Mesodermal cell (in vitro differentiated cells): Measurements from ENCODE around the gene SUMO3.

Experiments used
- H3K27ac ChIP-seq: 2 replicates; pipeline ENCODE4 v1.7.0; 2013; ENCODE audit warnings: mild to moderate bottlenecking, low read depth, low read length, moderate library complexity; ENCODE audit not compliant: severe bottlenecking
- H3K36me3 ChIP-seq: 2 replicates; pipeline ENCODE4 v1.7.1; 2013; ENCODE audit warnings: mild to moderate bottlenecking, low read length, moderate library complexity; ENCODE audit not compliant: control insufficient read depth, insufficient read depth
- H3K4me1 ChIP-seq: one replicate; pipeline ENCODE4 v1.7.1; 2013; ENCODE audit warnings: mild to moderate bottlenecking, low read length; ENCODE audit not compliant: insufficient read depth, control insufficient read depth, poor library complexity, severe bottlenecking
- H3K4me3 ChIP-seq: 2 replicates; pipeline ENCODE4 v1.7.0; 2013; ENCODE audit warnings: low read length, control low read depth, mild to moderate bottlenecking; ENCODE audit not compliant: insufficient read depth, poor library complexity, severe bottlenecking; ENCODE audit errors: extremely low read depth
- H3K9me3 ChIP-seq: 2 replicates; pipeline ENCODE4 v1.7.1; 2013; ENCODE audit warnings: mild to moderate bottlenecking, low read length, moderate library complexity; ENCODE audit not compliant: control insufficient read depth
- WGBS, 2 experiments: methylation state at CpG; one replicate each; pipeline ENCODE4 v1.1.5; 2013; ENCODE audit warnings: missing lambda C conversion rate in 2 of 2; ENCODE audit not compliant: insufficient coverage in 2 of 2; 5-methylcytosine and 5-hydroxymethylcytosine counted together

The SUMO3 gene

GRCh38 chr21:44785620-44786335 is 32.1 kb downstream of the SUMO3 start:
- H3K4me1 ChIP-seq = no peaks in the 10 kb centered on the region
- H3K27ac ChIP-seq = no peak overlapping the region
- peaks cover 8% of the 10 kb centered on the region for H3K9me3 ChIP-seq
- H3K36me3 ChIP-seq = peaks cover 65% of the 10 kb centered on the region
- 92 to 93% methylated on average over 9 to 11 of the region's 13 CpGs for WGBS, 2 experiments
- H3K4me3 ChIP-seq = no peak overlapping the region

DNA sequence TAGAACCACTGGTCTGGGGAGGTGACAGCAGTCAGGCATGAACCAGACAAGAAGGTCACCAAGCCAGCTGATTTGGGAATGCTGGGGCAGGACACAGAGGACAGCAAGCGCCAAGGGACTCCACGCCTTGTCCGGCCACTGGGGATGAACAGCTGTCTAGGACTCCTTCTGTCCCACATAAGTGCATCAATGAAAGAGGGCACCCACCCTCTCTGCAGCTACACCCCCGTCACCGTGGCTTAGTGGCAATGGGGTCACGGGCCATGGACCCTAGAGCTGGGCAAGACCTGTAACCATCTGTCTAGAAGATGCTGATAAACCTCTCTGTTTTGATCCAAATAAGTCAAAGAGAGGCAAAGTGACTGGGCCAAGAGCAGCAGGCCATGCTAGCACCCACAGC is 33.1 kb downstream of the SUMO3 start:
- peaks cover 8% of the 10 kb centered on the region for H3K9me3 ChIP-seq
- no peaks in the 10 kb centered on the region for H3K4me1 ChIP-seq
- H3K27ac ChIP-seq = no peak overlapping the region
- no peak overlapping the region for H3K4me3 ChIP-seq
- peaks cover 67% of the 10 kb centered on the region for H3K36me3 ChIP-seq
- 97 to 100% methylated on average over 6 of the region's 6 CpGs for whole genome bisulfite sequencing, 2 experiments

DNA sequence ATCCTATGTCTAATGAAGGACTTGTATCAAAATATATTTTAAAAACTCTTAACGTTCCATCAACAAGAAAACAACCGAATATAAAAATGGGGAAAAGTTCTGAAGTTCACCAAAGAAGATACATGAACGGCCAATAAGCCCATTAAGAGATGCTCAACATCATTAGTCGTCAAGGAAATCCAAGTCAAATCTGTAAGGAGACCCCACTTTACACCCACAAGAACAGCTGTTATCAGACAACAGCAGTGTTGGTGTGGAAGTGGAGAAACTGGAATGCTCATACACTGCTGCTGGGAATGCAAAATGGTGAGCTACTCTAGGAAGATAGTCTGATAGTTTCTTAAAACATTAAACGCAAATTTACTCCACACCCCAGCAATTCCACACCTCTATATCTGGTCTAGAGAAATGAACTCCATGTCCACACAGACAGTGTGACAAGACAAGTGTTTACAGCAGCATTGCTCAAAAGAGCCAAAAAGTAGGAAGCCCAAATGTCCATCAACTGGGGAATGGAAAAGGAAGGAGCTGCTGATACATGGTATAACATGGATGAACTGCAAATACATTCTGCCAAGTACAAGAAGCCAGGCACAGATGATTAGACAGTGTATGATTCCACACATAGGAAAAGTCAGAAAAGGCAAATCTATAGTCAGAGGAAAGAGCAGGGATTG is 34.7 kb downstream of the SUMO3 start:
- H3K9me3 ChIP-seq = peaks cover 8% of the 10 kb centered on the region
- H3K27ac ChIP-seq = no peak overlapping the region
- peaks cover 9% of the 10 kb centered on the region for H3K4me1 ChIP-seq
- H3K36me3 ChIP-seq = peaks cover 64% of the 10 kb centered on the region
- WGBS, 2 experiments = 40% methylated on average over 1 of the region's 5 CpGs; no CpG with 5 or more reads in 1 of the 2 experiments
- H3K4me3 ChIP-seq = no peak overlapping the region

DNA sequence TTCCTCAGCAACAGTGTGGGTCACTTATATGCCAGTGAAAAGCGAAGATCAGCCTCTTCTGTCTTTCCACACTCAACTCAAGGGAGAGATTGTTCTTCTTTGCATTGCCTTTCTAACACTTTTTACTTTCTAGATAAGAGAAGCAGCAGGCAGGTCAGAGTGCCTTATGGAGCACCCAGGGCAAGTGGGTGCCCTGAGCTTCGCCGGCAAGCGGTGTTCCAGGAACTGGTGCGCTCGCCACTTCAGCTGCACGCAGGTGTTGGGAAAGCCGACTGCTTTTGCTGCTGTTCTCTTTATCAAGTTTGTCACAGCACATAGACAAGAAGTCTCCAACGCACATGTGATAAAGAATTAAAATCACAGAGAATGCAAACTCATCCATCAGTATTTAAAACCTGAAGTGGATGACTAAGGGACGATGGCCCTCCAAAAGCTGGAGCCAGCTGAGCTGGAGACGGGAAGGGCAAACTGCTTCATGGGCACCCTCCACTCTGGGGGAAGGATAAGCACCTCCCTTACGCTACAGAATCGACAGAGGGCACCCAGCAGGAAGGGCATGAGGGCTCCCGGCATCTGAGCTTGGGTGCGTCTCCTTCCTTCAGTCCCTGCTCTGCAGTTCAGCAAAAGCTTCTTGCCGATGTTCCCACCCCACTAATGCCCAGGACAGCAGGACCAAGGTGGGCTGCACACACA is 36.9 kb downstream of the SUMO3 start:
- Histone ChIP-seq H3K36me3 (peaks cover 65% of the 10 kb centered on the region), H3K27ac (no peak overlapping the region), H3K4me1 (peaks cover 9% of the 10 kb centered on the region), H3K9me3 (peaks cover 8% of the 10 kb centered on the region), H3K4me3 (no peak overlapping the region)
- 95 to 96% methylated on average over 13 of the region's 16 CpGs for WGBS, 2 experiments

GRCh38 chr21:44780137-44780502 is 37.7 kb downstream of the SUMO3 start:
- Histone ChIP-seq H3K27ac (no peak overlapping the region), H3K4me3 (no peak overlapping the region), H3K9me3 (peaks cover 8% of the 10 kb centered on the region), H3K36me3 (peaks cover 59% of the 10 kb centered on the region), H3K4me1 (peaks cover 9% of the 10 kb centered on the region)
- WGBS, 2 experiments = 90 to 96% methylated on average over 5 to 6 of the region's 7 CpGs

- H3K9me3 ChIP-seq = peaks cover 8% of the 10 kb centered on the region
- H3K4me1 ChIP-seq = peaks cover 9% of the 10 kb centered on the region
- no peak overlapping the region for H3K27ac ChIP-seq
- no peak overlapping the region for H3K4me3 ChIP-seq
- 92 to 93% methylated on average over 11 to 13 of the region's 17 CpGs for WGBS, 2 experiments
- peaks cover 59% of the 10 kb centered on the region for H3K36me3 ChIP-seq
Measured at GRCh38 chr21:44779417-44780136, 38.3 kb downstream of the SUMO3 start.

DNA sequence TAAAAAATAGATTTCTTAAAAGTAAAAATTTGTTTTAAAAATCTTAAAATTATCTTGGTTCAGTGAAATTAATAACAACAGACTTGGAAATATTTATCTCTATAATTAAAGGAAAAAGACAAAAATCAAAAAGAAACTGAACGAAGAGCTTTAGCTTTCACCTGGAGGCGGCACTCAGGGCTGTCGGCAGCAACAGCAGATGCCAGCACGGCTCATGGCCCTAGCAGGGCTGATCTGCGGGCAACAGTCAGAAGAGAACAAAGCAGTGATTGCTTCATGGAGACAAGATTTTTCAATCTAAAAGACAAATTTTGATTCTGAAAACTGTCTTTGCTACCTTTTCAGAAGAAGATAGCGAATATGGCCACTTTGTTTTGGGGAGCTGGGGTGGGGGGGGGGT is 38.9 kb downstream of the SUMO3 start:
- no peak overlapping the region for H3K27ac ChIP-seq
- H3K4me1 ChIP-seq = peaks cover 9% of the 10 kb centered on the region
- H3K9me3 ChIP-seq = peaks cover 8% of the 10 kb centered on the region
- no peak overlapping the region for H3K4me3 ChIP-seq
- H3K36me3 ChIP-seq = peaks cover 57% of the 10 kb centered on the region
- 96 to 98% methylated on average over 5 of the region's 6 CpGs for WGBS, 2 experiments

DNA sequence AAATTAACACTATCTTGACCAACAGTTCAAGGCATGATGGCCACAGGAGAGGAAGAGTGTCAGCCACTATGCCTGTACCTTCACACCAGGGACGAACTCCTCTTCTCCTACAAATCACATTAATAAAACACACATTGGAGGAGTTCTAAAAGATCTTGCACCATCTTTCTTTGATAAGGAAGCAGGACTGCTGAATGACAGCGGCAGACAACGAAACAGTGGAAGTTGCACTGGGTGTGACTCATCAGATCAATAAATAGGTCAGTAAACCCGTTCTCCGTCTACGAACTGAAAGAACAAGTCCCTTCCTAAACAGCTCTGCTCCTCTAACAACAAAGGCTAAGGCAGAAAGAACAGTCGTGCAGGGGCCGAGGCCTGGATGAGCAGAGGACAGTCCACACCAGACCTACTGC is 39.4 kb downstream of the SUMO3 start:
- 92 to 100% methylated on average over 2 to 5 of the region's 8 CpGs for WGBS, 2 experiments
- peaks cover 56% of the 10 kb centered on the region for H3K36me3 ChIP-seq
- H3K4me3 ChIP-seq = no peak overlapping the region
- H3K27ac ChIP-seq = no peak overlapping the region
- peaks cover 5% of the 10 kb centered on the region for H3K9me3 ChIP-seq
- peaks cover 9% of the 10 kb centered on the region for H3K4me1 ChIP-seq

- H3K36me3 ChIP-seq = peaks cover 56% of the 10 kb centered on the region
- 94 to 95% methylated on average over 4 to 5 of the region's 5 CpGs for WGBS, 2 experiments
- H3K4me3 ChIP-seq = no peak overlapping the region
- no peak overlapping the region for H3K27ac ChIP-seq
- peaks cover 1% of the 10 kb centered on the region for H3K9me3 ChIP-seq
- H3K4me1 ChIP-seq = peaks cover 9% of the 10 kb centered on the region
Measured at GRCh38 chr21:44778094-44778493, 39.8 kb downstream of the SUMO3 start.

DNA sequence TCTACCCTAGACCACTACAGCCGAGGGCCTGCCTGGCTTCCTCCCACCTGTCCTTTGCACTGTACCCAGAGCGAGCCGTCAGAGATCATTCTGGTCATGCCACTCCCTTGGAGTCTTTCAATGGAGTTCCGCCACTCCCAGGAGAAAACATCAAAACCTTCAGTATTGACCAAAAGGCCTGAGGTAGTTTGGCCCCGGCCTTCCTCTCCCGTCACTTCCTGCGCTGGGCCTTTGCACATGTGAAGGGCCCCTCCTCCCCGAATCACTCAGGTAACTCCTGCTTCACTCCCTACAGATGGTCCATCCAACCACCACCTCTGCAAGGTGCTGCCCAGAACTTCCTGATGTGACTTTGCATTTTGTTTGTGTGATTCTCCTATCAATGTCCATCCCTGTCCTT is 42.9 kb downstream of the SUMO3 start:
- peaks cover 65% of the 10 kb centered on the region for H3K36me3 ChIP-seq
- 97 to 100% methylated on average over 8 of the region's 8 CpGs for WGBS, 2 experiments
- H3K4me1 ChIP-seq = peaks cover 9% of the 10 kb centered on the region
- no peaks in the 10 kb centered on the region for H3K9me3 ChIP-seq
- H3K27ac ChIP-seq = no peak overlapping the region
- no peak overlapping the region for H3K4me3 ChIP-seq
